H9 (cell line): Measurements from ENCODE around the gene PSMA6. TPM values are rescaled to one million over a fixed set of nuclear protein-coding genes. Genes with fewer than 3 reads are reported as not detected.

Experiments
- DNase-seq: peaks from one replicate; pipeline ENCODE4 v3.0.0-alpha.2; 2017
- H2AFZ ChIP-seq: one replicate; pipeline ENCODE4 v1.6.1; 2013; ENCODE audit warnings: mild to moderate bottlenecking, low read length, control low read depth, moderate library complexity
- H2AK5ac ChIP-seq: 2 replicates; pipeline ENCODE4 v1.6.1; 2013; ENCODE audit warnings: low read length, control low read depth, mixed read lengths; ENCODE audit not compliant: insufficient read length
- H2BK120ac ChIP-seq: one replicate; pipeline ENCODE4 v1.6.1; 2013; ENCODE audit warnings: low read depth, mild to moderate bottlenecking, low read length, control low read depth, inconsistent platforms; ENCODE audit not compliant: poor library complexity, severe bottlenecking
- H2BK12ac ChIP-seq: 2 replicates; pipeline ENCODE4 v1.6.1; 2013; ENCODE audit warnings: low read length, control low read depth, mixed read lengths, low read depth; ENCODE audit not compliant: insufficient read length
- H2BK15ac ChIP-seq: 2 replicates; pipeline ENCODE4 v1.6.1; 2013; ENCODE audit warnings: low read depth, low read length, control low read depth
- H2BK20ac ChIP-seq: one replicate; pipeline ENCODE4 v1.6.1; 2013; ENCODE audit warnings: low read depth, mild to moderate bottlenecking, low read length, control low read depth, inconsistent platforms; ENCODE audit not compliant: poor library complexity, severe bottlenecking
- H2BK5ac ChIP-seq: 2 replicates; pipeline ENCODE4 v1.6.1; 2013; ENCODE audit warnings: low read length, control low read depth, mixed read lengths; ENCODE audit not compliant: insufficient read length
- H3K14ac ChIP-seq: 2 replicates; pipeline ENCODE4 v1.6.1; 2013; ENCODE audit warnings: low read length, control low read depth; ENCODE audit not compliant: insufficient read depth
- H3K18ac ChIP-seq: 2 replicates; pipeline ENCODE4 v1.6.1; 2013; ENCODE audit warnings: low read depth, mild to moderate bottlenecking, mixed read lengths, low read length, control low read depth; ENCODE audit not compliant: insufficient read length
- H3K23ac ChIP-seq: 2 replicates; pipeline ENCODE4 v1.6.1; 2013; ENCODE audit warnings: low read length, control low read depth, mixed read lengths, low read depth; ENCODE audit not compliant: insufficient read length
- H3K23me2 ChIP-seq: 2 replicates; pipeline ENCODE4 v1.6.1; 2013; ENCODE audit warnings: low read depth, mild to moderate bottlenecking, mixed read lengths, low read length, control low read depth; ENCODE audit not compliant: insufficient read length, poor library complexity, severe bottlenecking
- H3K27ac ChIP-seq: 2 replicates; pipeline ENCODE4 v1.5.1; 2013; ENCODE audit warnings: low read length, control low read depth, mixed read lengths, low read depth; ENCODE audit not compliant: insufficient read length
- H3K27me3 ChIP-seq: 2 replicates; pipeline ENCODE4 v1.6.1; 2013; ENCODE audit warnings: low read length, control low read depth, inconsistent platforms; ENCODE audit not compliant: insufficient read depth
- H3K4ac ChIP-seq: 2 replicates; pipeline ENCODE4 v1.6.1; 2013; ENCODE audit warnings: low read depth, mild to moderate bottlenecking, control low read depth, inconsistent platforms, low read length, moderate library complexity
- H3K4me1 ChIP-seq: 2 replicates; pipeline ENCODE4 v1.6.1; 2013; ENCODE audit warnings: low read length, control low read depth, inconsistent platforms; ENCODE audit not compliant: insufficient read depth
- H3K4me2 ChIP-seq: 2 replicates; pipeline ENCODE4 v1.6.1; 2013; ENCODE audit warnings: low read length, control low read depth, mixed read lengths; ENCODE audit not compliant: insufficient read length, insufficient read depth
- H3K56ac ChIP-seq: 2 replicates; pipeline ENCODE4 v1.6.1; 2013; ENCODE audit warnings: low read depth, mild to moderate bottlenecking, mixed read lengths, low read length, control low read depth; ENCODE audit not compliant: insufficient read length
- H3K79me1 ChIP-seq: 2 replicates; pipeline ENCODE4 v1.6.1; 2013; ENCODE audit warnings: low read depth, mild to moderate bottlenecking, moderate library complexity, low read length, control low read depth, inconsistent platforms; ENCODE audit not compliant: insufficient read depth, poor library complexity, severe bottlenecking
- H3K79me2 ChIP-seq: 2 replicates; pipeline ENCODE4 v1.6.1; 2013; ENCODE audit warnings: low read length, control low read depth, inconsistent platforms; ENCODE audit not compliant: insufficient read depth
- H3K9ac ChIP-seq: 2 replicates; pipeline ENCODE4 v1.6.1; 2013; ENCODE audit warnings: low read length, control low read depth, mixed read lengths; ENCODE audit not compliant: insufficient read length; ENCODE audit errors: extremely low read depth
- H3K9me3 ChIP-seq: one replicate; pipeline ENCODE4 v1.6.1; 2013; ENCODE audit warnings: low read depth, low read length, inconsistent platforms; ENCODE audit not compliant: control insufficient read depth
- H3T11ph ChIP-seq: one replicate; pipeline ENCODE4 v1.6.1; 2013; ENCODE audit warnings: mild to moderate bottlenecking, low read length, control low read depth, inconsistent platforms
- H4K20me1 ChIP-seq: one replicate; pipeline ENCODE4 v1.6.1; 2013; ENCODE audit not compliant: control insufficient read depth, insufficient read length, insufficient read depth
- H4K5ac ChIP-seq: 2 replicates; pipeline ENCODE4 v1.6.1; 2013; ENCODE audit warnings: low read depth, mild to moderate bottlenecking, mixed read lengths, low read length, control low read depth; ENCODE audit not compliant: insufficient read length
- H4K8ac ChIP-seq: replicated peaks from 2 replicates; pipeline ENCODE4 v1.6.1; 2013; ENCODE audit warnings: low read length, control low read depth, mixed read lengths, low read depth; ENCODE audit not compliant: insufficient read length
- H4K91ac ChIP-seq: 2 replicates; pipeline ENCODE4 v1.6.1; 2013; ENCODE audit warnings: low read depth, mild to moderate bottlenecking, moderate library complexity, mixed read lengths, low read length, control low read depth; ENCODE audit not compliant: insufficient read length
- H3K27ac Mint-ChIP-seq, 3 experiments: 2 replicates in 2 of 3; 3 replicates in 1 of 3; pipeline ENCODE4 v1.8.0; 2020 to 2021; ENCODE audit warnings: mixed read lengths in 3 of 3, mild to moderate bottlenecking in 1 of 3, moderate library complexity in 1 of 3
- H3K27me3 Mint-ChIP-seq: 2 replicates; pipeline ENCODE4 v1.8.0; 2021; ENCODE audit warnings: low read depth, mild to moderate bottlenecking, moderate library complexity, mixed read lengths
- H3K36me3 Mint-ChIP-seq, 3 experiments: 2 replicates in 2 of 3; 3 replicates in 1 of 3; pipeline ENCODE4 v1.8.0; 2020 to 2021; ENCODE audit warnings: low read depth in 3 of 3, mixed read lengths in 3 of 3; ENCODE audit not compliant: insufficient read depth in 1 of 3
- H3K4me1 Mint-ChIP-seq, 2 experiments: 2 replicates each; pipeline ENCODE4 v1.8.0; 2020; ENCODE audit warnings: mixed read lengths in 2 of 2
- H3K4me3 Mint-ChIP-seq, 2 experiments: 2 replicates in 1 of 2; 3 replicates in 1 of 2; pipeline ENCODE4 v1.8.0; 2020 to 2021; ENCODE audit warnings: mild to moderate bottlenecking in 2 of 2, mixed read lengths in 2 of 2, moderate library complexity in 1 of 2
- H3K9me3 Mint-ChIP-seq, 2 experiments: 2 replicates in 1 of 2; 3 replicates in 1 of 2; pipeline ENCODE4 v1.8.0; 2020; ENCODE audit warnings: mild to moderate bottlenecking in 2 of 2, mixed read lengths in 2 of 2, moderate library complexity in 1 of 2
- CTCF ChIP-seq: fragments of 200-600 bp; sonication (generic); conservative IDR thresholded peaks from 3 replicates; pipeline ENCODE4 v1.8.0; 2021; ENCODE audit warnings: antibody characterized with exemption, mild to moderate bottlenecking
- whole genome bisulfite sequencing: extraction: QIAGEN DNeasy Blood & Tissue Kit; methylation state at CpG from one replicate; pipeline ENCODE4 v1.1.7; 2013; ENCODE audit warnings: missing lambda C conversion rate, low lambda C conversion rate, mixed read lengths; ENCODE audit not compliant: insufficient read length; ENCODE audit errors: extremely low coverage; 5-methylcytosine and 5-hydroxymethylcytosine counted together
- total RNA-seq: library from RNA; stranded (reverse); gene quantifications from 2 replicates; pipeline ENCODE4 v1.2.1, GENCODE V29; 2021

PSMA6 gene
- total RNA-seq, 1 experiment from 2014 or later: 255 TPM

- H3K4me2 ChIP-seq: no peak overlapping the region
- WGBS: no CpG with 5 or more reads among the region's 4 CpGs
- peaks cover 36% of the 10 kb centered on the region for H3K79me2 ChIP-seq
- no peak overlapping the region for H2AK5ac ChIP-seq
- H2BK120ac ChIP-seq: no peak overlapping the region
- peaks cover 2% of the 10 kb centered on the region; the same call in 1 of the 2 replicates for H3K4me1 ChIP-seq
- H3K18ac ChIP-seq: no peak overlapping the region
- no peak overlapping the region for H4K91ac ChIP-seq
- Mint-ChIP-seq H3K4me1 (peaks cover 14 to 19% of the 10 kb centered on the region in 2 experiments), H3K27me3 (no peaks in the 10 kb centered on the region), H3K9me3 (no peaks in the 10 kb centered on the region), H3K36me3 (peaks cover 3 to 12% (median 5%) of the 10 kb centered on the region in 3 experiments; a peak in 5 of 7 replicates), H3K4me3 (no peak overlapping the region), H3K27ac (no peak overlapping the region)
- no peak overlapping the region for H3K14ac ChIP-seq
- H4K20me1 ChIP-seq: no peaks in the 10 kb centered on the region
- no peak for DNase-seq
- H4K5ac ChIP-seq: no peak overlapping the region
- no peak overlapping the region for H3K4ac ChIP-seq
- H3K79me1 ChIP-seq: peaks cover 3% of the 10 kb centered on the region
- H3K27ac ChIP-seq: no peak overlapping the region
- no peak overlapping the region for H2BK5ac ChIP-seq
- no peaks in the 10 kb centered on the region for H3K23me2 ChIP-seq
- H3K56ac ChIP-seq: no peak overlapping the region
- no peak overlapping the region for H3T11ph ChIP-seq
- H2BK12ac ChIP-seq: no peak overlapping the region
- H3K9ac ChIP-seq: no peak overlapping the region
- no peak overlapping the region for H4K8ac ChIP-seq
- H3K23ac ChIP-seq: no peak overlapping the region
- H3K27me3 ChIP-seq: no peaks in the 10 kb centered on the region
- no peak overlapping the region for H2BK15ac ChIP-seq
- no peak overlapping the region for H2AFZ ChIP-seq
- no peaks in the 10 kb centered on the region for H3K9me3 ChIP-seq
- H2BK20ac ChIP-seq: no peak overlapping the region
- TF ChIP-seq CTCF: no peak
Observed at GRCh38 chr14:35298351-35298750, 6.2 kb downstream of the PSMA6 start.
